Lower lobe of right lung (tissue), 2 donors: ENCODE data around the gene ACBD6. TPM values are rescaled to one million over a fixed set of nuclear protein-coding genes. Genes with fewer than 3 reads are reported as not detected.

Source experiments
- ATAC-seq, 2 donors: fragments of 200-7000 bp; cut with Tn5 transposase; one replicate each; pipeline ENCODE4 v1.9.1; 2020 to 2022; ENCODE audit warnings: mild to moderate bottlenecking in 2 of 2, moderate library complexity in 2 of 2
- DNase-seq: peaks from one replicate; pipeline ENCODE4 v3.0.0-alpha.2; 2020
- H3K27ac ChIP-seq: fragments of 200-600 bp; one replicate; pipeline ENCODE4 v1.8.0; 2022
- H3K27me3 ChIP-seq: fragments of 200-600 bp; one replicate; pipeline ENCODE4 v1.8.0; 2022; ENCODE audit warnings: low read depth
- H3K36me3 ChIP-seq: fragments of 200-600 bp; one replicate; pipeline ENCODE4 v1.8.0; 2022; ENCODE audit warnings: mild to moderate bottlenecking
- H3K4me1 ChIP-seq: fragments of 200-600 bp; one replicate; pipeline ENCODE4 v1.8.0; 2022
- H3K4me3 ChIP-seq: fragments of 200-600 bp; one replicate; pipeline ENCODE4 v1.8.0; 2022; ENCODE audit warnings: mild to moderate bottlenecking
- H3K9me3 ChIP-seq: fragments of 200-600 bp; one replicate; pipeline ENCODE4 v1.8.0; 2022
- CTCF ChIP-seq: fragments of 200-600 bp; IDR thresholded peaks from one replicate; pipeline ENCODE4 v1.8.0; 2022; ENCODE audit warnings: antibody characterized with exemption, mild to moderate bottlenecking
- intact Hi-C: fragments of 100-400 bp; cut with DNase I; formaldehyde crosslinking; loops from one replicate; pipeline ENCODE4 v1.11.0; 2022
- total RNA-seq: library from RNA; stranded (reverse); fragmentation: NEBNext Ultra II Directional; extraction: Animal tissue kit (Norgen Biotek cat#: 25700); gene quantifications from one replicate; pipeline ENCODE4 v1.2.1, GENCODE V29; 2021
- donor health status: DM: no; HTN: yes; CAD: no; lungs with severe emphysema.

The ACBD6 gene
- total RNA-seq, 1 donor from 2014 or later = 37.4 TPM

DNA sequence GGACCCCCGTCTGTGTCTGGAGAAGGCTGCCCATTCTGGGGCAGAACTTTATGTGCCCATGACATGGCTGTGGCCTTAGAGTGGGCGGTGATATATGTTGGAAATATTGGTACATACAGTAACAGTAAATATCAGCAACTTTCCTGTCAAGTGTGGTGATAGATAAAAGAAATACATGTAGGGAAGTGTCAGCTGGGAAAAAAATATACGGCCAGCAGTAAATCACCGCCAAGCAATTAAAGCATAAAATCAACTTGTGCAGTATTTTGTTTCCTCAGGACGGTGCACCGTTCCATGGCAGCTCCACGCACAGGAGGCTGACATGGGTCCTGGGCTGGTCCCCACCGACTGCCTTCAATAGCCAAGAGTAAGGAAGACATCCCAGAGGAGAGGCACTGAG is 244.9 kb downstream of the ACBD6 start:
- no peak for ATAC-seq
- intact Hi-C loops = no loop called here
- no peaks in the 10 kb centered on the region for H3K4me1 ChIP-seq
- H3K36me3 ChIP-seq = no peaks in the 10 kb centered on the region
- no peak for TF ChIP-seq CTCF
- no peak overlapping the region for H3K27ac ChIP-seq
- DNase-seq = no peak
- peaks cover 71% of the 10 kb centered on the region for H3K27me3 ChIP-seq
- H3K4me3 ChIP-seq = no peak overlapping the region
- no peaks in the 10 kb centered on the region for H3K9me3 ChIP-seq

DNA sequence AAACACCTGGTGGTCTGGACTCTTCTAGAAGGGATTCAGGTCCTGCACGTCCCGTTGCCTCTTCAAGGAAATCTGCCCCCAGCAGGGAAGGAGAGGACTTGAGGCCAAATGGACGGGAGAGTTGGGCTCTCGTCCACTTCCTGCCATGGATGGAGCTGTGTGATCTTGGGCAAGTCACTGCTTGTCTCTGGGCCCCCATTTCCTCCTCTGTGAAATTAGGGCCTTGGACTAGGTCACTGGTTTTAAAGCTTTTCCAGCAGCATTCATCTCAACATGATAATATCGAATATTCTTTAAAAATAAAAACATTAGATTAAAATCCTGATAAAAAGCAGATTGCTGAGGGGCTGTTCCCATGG is 245.4 kb downstream of the ACBD6 start:
- intact Hi-C loops = no loop called here
- no peaks in the 10 kb centered on the region for H3K36me3 ChIP-seq
- no peaks in the 10 kb centered on the region for H3K4me1 ChIP-seq
- no peaks in the 10 kb centered on the region for H3K9me3 ChIP-seq
- ATAC-seq (no peak), DNase-seq (no peak)
- no peak overlapping the region for H3K27ac ChIP-seq
- H3K4me3 ChIP-seq = no peak overlapping the region
- peaks cover 74% of the 10 kb centered on the region for H3K27me3 ChIP-seq
- no peak for TF ChIP-seq CTCF

GRCh38 chr1:180256341-180257027 is 245.9 kb downstream of the ACBD6 start:
- ATAC-seq = no peak
- no peaks in the 10 kb centered on the region for H3K4me1 ChIP-seq
- intact Hi-C loops = no loop called here
- no peaks in the 10 kb centered on the region for H3K36me3 ChIP-seq
- H3K27ac ChIP-seq = no peak overlapping the region
- no peak for DNase-seq
- no peak for TF ChIP-seq CTCF
- H3K9me3 ChIP-seq = no peaks in the 10 kb centered on the region
- H3K27me3 ChIP-seq = peaks cover 74% of the 10 kb centered on the region
- no peak overlapping the region for H3K4me3 ChIP-seq

GRCh38 chr1:180255536-180256340 is 246.6 kb downstream of the ACBD6 start:
- Histone ChIP-seq H3K27ac (no peak overlapping the region), H3K36me3 (no peaks in the 10 kb centered on the region), H3K27me3 (peaks cover 74% of the 10 kb centered on the region), H3K9me3 (no peaks in the 10 kb centered on the region), H3K4me3 (no peak overlapping the region), H3K4me1 (no peaks in the 10 kb centered on the region)
- intact Hi-C loops = no loop called here
- ATAC-seq (no peak), DNase-seq (no peak)
- no peak for TF ChIP-seq CTCF

DNA sequence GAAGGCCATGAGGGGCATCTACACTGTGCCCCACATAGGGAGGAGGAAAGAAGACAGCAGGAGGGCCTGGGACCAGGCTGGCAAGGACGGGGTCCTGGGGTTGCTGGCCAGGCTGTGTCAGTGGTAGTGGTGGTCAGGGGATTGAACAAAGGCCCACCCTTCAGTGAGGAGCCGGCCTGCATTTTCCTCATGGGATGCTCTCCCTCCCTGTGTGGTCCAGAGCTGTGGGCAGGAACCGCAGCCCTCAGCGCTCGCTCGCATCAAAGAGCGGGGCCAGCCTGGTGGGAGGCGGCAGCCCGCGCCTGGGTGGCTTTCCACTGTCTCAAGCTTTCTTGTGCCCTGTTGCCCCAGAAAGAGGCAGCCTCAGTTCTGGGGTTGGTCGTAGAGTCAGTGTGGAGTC is 247.5 kb downstream of the ACBD6 start:
- DNase-seq = no peak
- Histone ChIP-seq H3K9me3 (no peaks in the 10 kb centered on the region), H3K4me1 (no peaks in the 10 kb centered on the region), H3K4me3 (no peak overlapping the region), H3K27ac (no peak overlapping the region), H3K36me3 (no peaks in the 10 kb centered on the region), H3K27me3 (peaks cover 65% of the 10 kb centered on the region)
- no peak for ATAC-seq
- TF ChIP-seq CTCF = no peak
- intact Hi-C loops = no loop called here
